Measurements from ENCODE around the gene ARAP1.

ARAP1 gene

GRCh38 chr11:72760539-72761405 lies 8.6 kb upstream of the ARAP1 start:
- no peak for DNase-seq

GRCh38 chr11:72759468-72759985 lies 7.3 kb upstream of the ARAP1 start:
- DNase-seq, result no peak

GRCh38 chr11:72758690-72759389 lies 6.6 kb upstream of the ARAP1 start:
- no peak for DNase-seq

- DNase-seq, result no peak
Measured at GRCh38 chr11:72758304-72758689, 6.1 kb upstream of the ARAP1 start.

- no peak for DNase-seq
Measured at GRCh38 chr11:72755713-72756285, 3.6 kb upstream of the ARAP1 start.

GRCh38 chr11:72754544-72755155 lies 2.4 kb upstream of the ARAP1 start:
- DNase-seq, result no peak

GRCh38 chr11:72754149-72754543 lies 1.9 kb upstream of the ARAP1 start:
- DNase-seq, result no peak

- no peak for DNase-seq
Measured at GRCh38 chr11:72753341-72754148, 1.3 kb upstream of the ARAP1 start.

- no peak for DNase-seq
Measured at GRCh38 chr11:72751116-72752087, 806 bp downstream of the ARAP1 start.

- no peak for DNase-seq
Measured at GRCh38 chr11:72750556-72751115, 1.6 kb downstream of the ARAP1 start.

GRCh38 chr11:72750086-72750485 lies 2.1 kb downstream of the ARAP1 start:
- no peak for DNase-seq

GRCh38 chr11:72747289-72747855 lies 4.8 kb downstream of the ARAP1 start:
- no peak for DNase-seq

GRCh38 chr11:72746821-72747220 lies 5.4 kb downstream of the ARAP1 start:
- DNase-seq, result no peak

- no peak for DNase-seq
Measured at GRCh38 chr11:72745925-72746550, 6.2 kb downstream of the ARAP1 start.

- DNase-seq, result no peak
Measured at GRCh38 chr11:72745511-72745910, 6.7 kb downstream of the ARAP1 start.

GRCh38 chr11:72744474-72744873 lies 7.7 kb downstream of the ARAP1 start:
- DNase-seq, result no peak

- no peak for DNase-seq
Measured at GRCh38 chr11:72743321-72744221, 8.6 kb downstream of the ARAP1 start.

GRCh38 chr11:72742513-72743320 lies 9.5 kb downstream of the ARAP1 start:
- no peak for DNase-seq
